Hematopoietic multipotent progenitor cell treated with erythropoietin and hydrocortisone succinate and interleukin-3 and kit ligand, for 17 days (in vitro differentiated cells): ENCODE measurements around the gene EIF2D.
"Not testable (repeated sequence)": the region's sequence is repeated elsewhere in the genome, so short reads cannot be mapped to it uniquely, and the experiment has no call there.

Experiments
- DNase-seq: peaks from one replicate; pipeline ENCODE4 v3.0.0-alpha.2; 2015; ENCODE audit warnings: low spot score

EIF2D gene

DNA sequence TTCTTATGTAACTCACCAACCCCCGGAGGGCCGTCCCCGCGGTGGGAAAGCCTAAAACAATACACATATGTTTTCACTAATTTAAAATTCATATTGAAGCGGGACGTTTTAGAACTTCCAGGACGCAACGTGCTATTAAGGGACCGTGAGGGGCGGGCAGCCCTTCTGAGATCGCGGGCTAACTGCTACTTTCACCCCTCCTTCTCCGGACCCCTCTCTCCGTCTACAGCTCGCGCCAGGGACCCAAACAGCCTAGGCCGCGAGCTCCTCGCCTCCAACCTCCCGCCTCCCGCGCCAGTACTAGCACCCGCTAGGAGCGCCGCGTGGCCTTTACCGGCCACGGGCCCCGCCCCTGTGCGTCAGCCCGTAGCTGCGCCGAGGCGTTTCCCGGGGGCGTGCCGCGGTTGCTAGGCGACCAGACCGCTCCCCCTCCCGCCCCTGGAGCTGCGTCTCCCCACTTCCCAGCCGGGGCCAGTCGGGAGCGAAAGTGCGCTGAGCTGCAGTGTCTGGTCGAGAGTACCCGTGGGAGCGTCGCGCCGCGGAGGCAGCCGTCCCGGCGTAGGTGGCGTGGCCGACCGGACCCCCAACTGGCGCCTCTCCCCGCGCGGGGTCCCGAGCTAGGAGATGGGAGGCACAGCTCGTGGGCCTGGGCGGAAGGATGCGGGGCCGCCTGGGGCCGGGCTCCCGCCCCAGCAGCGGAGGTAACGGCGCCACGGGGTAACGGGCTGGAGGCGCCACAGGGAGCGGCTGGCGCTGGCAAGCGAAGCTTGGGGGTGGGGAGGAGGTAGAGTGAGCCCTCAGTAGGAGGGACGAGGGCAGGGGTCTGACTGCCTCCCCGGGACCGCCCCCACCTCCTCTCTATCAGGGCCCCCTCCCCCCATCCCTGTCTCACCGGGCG, 23.1 kb upstream of the EIF2D start, which contains the start of gene DYRK3:
Gene DYRK3 (plus strand): TSS at position 457 of the 898 bp plus-strand sequence. CDS start 168 bp downstream, at position 625.
- DNase-seq: peak; percentile 96

DNA sequence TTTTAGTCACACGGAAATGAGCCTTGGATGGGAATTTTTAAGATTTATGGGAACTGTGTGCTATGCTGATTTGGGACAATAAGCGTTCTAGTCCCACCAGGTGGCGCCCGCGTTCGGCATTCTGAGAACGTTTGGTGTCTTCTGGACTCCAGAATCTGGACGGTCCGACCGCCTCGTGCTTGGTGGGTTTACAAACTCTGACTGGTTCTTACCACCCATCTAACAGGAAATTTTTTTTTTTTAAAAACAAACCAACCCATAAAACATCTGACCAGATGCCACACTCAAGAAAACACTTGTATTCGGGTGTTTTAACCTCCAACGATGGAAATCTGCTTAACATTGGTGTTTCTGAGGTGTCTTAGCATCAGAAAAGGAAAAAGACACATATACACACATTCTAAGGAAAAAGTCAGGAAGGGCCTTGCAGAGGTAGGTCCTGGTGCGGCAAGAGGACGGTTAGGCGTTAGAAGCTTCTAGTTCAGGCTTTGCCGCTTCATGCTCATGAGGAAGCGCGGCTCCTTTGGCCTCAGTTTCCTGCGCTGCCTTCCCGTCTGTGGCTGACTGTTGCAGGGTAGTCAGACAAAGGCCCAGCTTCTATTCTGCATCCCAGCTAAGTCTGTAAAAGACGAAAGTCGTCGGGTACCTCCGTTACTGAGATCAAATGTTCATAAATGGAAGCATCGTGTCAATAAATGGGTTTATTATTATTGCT, 22.3 kb upstream of the EIF2D start:
- DNase-seq: peak; percentile 93

DNA sequence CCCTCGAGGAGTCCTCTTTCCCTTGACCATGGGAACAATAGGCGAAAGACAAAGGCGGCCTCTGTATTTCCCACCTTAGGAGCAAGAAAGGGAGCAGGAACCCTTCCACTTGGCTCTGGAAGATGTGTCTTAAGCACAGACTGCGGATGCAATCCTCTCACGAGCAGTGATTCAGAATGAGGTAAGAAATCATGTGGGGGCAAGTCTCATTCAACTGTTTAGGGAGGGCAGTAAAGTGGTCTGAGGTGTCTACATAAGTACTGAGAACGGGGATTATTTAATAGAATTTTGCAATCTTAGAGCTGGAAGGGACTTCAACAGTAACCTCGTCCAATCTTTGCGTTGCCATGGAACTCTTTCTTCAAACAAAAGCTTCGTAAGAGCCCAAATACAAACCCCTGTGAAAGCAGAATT, 21.4 kb upstream of the EIF2D start:
- DNase-seq: no peak

DNA sequence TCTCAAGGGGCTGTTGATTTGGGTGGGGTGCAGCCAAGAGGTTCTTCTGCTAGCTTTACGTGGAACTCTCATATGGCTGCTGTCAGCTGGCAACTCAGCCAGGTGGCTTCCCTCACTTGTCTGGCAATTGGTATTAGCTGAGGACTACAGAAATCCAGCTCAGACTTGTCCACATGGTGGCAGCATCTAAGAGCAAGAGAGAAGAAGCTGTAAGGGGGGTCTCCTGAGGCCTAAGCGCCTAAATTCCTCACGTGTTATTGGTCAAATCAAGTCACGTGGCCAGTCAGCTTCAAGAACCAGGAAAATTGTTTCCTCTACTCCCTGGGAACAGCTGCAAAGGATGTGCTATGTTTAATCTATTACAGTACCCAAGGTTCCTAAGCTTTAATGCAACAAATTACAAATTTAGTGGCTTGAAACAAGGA, 18.8 kb upstream of the EIF2D start:
- peak; percentile 28 for DNase-seq

DNA sequence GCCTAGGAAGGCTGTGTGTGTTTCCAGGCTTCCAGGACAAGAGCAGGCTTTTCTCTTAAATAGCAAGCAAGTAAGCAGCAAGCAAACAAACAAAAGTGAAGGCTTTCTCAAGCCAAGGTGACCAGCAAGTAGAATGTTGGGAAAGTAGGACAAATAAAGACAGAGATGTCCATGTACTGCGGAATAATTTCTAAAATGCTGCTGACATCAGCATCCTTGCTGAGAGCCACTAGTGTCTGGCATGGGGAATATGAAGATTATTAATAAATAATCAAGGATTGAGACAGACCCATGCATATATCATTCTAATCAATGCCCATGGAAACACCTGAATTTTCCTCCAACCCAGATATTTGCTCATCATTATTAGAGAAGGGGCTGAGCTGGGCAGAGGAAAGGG, 16.7 kb upstream of the EIF2D start:
- DNase-seq: no peak

DNA sequence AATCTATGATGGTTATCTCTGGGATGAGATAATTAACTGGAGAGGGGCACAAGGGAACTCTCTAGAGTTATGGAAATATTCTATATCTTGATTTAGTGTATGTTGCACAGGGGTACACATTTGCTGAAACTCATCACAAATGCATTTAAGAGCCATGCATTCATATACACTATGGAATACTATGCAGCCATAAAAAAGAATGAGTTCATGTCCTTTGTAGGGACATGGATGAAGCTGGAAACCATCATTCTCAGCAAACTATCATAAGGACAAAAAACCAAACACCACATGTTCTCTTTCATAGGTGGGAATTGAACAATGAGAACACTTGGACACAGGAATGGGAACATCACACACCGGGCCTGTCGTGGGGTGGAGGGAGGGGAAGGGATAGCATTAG, 14.1 kb upstream of the EIF2D start:
- not testable (repeated sequence) for DNase-seq

DNA sequence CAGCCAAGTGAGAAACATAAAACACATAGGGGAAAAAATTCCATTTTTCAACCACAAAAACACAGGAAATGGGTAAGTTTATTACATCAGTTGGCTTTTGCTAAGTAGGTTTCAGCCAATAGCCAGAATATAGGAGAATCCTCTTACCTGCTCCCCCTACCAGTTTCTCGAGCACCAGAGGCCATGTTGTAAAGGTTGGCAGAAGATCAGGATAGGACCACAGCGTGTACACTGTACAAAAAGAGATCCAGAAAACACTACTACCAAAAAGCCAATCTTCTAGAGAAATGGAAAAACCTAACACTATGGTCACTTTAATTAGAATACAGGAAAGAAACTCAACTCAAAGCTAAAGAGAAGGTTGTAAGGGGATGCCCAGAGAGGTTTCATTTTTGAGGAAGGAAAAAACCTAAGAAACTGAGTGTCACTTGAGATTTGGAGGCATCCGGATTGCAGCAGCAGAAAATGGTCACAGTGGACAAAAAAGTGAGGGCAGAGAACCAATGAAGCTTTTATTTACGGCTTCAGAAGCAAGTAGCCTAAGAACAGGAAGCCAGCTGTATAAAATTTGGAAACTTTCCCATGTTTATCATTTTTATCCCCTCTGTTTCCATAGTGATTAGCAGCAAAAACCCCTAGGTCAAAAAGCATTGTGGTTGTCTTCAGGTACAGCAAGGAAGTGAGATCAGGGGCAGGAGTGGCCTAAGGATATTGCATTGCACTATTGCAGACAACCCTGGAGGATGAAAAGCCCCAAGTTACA, 2.9 kb downstream of the EIF2D start:
- DNase-seq: no peak

DNA sequence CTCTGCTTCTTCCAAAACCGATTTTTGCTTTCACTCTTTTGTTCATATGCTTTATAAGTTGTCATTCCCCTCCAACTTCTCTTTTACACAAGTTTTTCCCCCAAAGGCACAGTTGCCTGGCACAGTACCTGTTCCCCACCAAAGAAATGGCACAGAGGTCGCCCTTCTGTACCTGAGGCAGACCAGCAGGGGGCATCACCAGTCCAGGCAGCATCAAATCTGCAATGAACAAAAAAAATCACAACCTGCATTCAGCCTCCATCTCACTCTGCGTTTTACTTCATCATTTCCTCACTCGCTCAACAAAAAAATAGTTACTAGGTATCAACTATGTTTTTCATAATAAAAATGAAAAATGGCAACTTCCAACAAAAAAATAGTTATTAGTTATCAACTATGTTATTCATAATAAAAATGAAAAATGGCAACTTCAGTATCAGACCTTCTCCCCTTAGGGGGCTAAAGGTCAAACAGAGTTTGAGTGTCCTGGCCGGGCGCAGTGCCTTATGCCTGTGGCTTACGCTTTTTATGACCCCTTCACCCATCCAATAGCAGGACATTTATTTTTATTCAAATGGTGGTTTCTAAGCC, 4.1 kb downstream of the EIF2D start:
- DNase-seq: peak; percentile 59

DNA sequence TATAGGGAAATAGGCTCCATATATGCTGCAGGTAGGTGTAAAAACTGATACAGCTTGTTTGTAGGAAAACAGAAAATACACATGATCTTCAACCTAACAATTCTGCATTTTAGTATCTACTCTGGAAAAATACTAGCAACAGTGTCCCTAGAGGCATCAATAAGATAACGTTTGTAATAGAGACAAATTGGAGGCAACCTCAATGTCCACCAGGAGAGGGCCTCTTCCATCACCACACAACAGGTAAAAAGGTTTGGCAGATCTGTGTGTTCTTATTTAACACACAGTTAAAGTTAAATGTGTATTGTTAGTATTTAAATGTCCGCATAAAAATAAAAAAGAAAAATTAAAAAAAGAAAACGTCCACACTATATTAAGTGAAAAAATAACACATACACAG, 5.4 kb downstream of the EIF2D start:
- no peak for DNase-seq

DNA sequence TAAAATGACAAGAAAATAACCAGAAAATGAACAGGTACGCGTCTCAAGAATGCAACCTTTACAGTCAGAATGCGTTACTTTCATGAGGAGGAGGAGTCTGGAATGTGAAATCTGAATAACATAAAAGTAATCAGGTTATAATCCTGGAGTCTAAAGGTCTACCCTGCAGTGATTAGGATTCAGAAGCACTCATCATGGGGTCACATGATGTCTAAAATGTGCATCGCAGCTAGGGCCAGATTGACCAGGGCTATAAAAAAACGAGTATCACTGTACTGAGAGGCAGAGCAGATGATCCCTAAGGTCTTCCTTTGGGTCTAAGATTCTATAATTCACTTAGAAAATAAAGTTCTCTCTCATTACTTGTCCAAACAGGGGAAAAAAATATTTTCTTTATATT, 7.4 kb downstream of the EIF2D start:
- DNase-seq: no peak

DNA sequence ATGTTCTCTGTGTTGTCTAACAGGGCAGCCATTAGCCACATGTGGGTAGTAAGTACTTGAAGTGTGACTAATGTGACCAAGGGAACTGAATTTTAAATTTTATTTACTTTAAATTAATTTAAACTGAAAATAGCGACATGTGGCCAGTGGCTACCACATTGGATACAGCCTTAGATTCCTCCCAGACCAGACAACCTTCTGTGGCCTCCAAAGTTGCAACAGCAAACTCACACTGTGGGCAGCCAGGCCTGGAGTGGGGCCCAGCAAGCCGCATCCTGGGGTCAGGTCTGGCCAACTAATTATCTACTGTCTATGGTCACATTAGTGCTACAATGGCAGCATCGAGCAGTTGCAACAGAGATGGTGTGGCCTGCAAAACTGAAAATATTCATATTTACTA, 11.7 kb downstream of the EIF2D start:
- DNase-seq: no peak

DNA sequence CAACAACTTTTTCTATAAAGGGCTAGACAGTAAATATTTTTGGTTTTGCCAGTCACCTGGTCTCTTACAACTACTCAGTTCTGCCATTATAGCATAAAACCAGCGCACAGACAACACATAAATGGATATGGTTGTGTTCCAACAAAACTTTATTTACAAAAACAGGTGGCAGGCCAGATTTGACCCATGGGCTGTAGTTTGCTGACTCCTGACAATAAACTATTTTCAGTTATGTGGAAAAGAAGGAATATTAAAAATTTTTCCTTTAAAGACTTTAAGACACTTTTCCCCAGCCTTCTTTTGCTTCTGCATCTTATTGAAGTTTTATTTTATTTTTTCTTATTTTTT, 16.0 kb downstream of the EIF2D start:
- no peak for DNase-seq

DNA sequence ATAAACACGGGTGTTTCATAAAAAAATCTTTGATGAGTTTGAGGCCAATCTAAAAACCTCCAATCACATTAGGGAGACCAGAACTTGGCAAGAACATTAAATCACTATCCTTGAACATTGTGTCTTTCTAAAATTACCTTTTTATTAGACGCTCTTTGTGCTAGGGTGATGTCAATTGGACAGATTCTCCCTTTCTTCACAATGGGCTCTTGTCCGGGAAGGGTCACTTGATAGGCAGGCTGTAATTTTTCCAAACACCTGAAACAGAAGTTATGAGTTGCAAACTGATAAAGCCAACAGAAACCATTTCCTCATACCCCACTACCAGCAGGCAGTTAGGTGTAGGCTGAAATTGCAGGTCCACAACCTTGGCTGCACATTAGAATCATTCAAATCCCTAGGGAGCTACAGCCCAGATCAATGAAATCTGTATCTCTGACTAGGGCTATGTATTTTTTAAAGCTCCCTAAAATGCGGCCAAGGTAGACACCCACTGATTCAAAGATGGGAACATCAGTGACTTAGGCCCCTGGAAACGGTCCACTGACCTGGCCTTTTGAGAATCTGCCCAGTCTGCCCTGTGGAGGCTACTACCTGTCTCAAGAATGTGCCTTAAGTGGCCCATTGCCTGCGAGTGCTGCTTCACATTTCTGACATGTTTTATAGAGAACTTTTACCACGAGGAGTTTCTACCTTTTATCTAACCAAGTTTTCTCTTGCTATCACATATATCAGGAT, 16.5 kb downstream of the EIF2D start:
- no peak for DNase-seq

DNA sequence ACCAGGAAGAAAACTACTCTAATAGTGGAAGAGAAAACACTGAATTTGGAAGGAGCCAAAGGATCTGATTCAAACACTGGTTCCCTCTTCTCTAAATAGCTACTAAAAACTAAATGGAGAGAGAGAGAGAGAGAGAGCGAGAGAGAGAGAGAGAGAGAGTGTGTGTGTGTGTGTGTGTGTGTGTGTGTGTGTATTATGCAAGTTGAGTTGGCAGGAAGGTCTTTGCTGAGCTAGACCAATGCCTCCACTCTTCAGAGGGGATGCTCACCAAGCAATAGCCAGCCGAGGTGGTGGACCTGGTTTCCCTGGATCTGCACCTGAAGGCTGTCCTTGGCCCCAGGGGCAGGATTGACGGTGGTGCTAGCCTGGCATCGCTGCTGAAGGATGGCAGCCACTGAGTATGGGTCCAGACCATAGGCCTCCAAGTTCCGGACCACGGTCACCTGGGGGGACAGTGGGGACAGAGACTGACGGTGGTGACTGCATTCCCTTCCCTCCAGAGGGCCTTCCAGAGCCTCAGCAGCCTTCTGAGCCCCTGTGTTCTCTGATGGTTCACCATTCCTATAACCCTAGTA, 18.8 kb downstream of the EIF2D start:
- DNase-seq: no peak

DNA sequence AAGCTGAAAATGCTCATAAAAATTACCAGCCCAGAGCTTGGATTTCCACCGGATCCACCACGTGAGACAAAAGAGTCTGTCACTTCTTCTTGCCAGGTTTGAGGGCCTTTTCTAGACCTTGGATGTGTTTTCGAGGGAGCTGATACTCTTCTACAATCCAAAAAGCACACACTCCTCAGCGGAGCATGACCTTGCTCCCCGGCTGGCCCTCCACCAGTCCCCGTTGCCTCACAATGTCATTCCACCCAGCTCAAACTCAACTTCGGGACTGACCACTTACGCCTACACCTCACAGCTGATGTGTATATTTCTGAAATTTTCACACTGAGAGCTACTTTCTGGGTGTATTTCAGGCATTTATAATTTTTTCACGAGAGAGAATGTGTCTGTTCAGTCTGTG, 20.6 kb downstream of the EIF2D start:
- no peak for DNase-seq

DNA sequence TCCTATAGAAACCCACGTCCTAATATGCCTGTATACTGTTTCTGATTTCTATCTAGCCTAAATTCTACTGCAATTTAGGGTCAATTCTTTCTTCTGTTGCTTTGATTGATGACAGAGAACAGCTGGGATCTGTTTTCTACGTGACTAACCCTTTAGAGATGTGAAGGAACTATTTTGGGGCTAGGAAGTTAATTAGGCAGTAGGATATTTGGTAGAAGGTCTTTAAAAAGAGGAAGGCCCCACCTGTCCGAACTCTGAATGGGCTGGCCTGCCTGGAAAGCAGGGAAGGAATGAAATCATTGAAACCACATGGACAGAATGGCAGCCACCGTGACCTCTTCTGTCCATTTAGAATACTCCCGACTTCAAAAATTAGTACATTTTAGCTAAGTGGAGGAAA, 21.0 kb downstream of the EIF2D start:
- no peak for DNase-seq

DNA sequence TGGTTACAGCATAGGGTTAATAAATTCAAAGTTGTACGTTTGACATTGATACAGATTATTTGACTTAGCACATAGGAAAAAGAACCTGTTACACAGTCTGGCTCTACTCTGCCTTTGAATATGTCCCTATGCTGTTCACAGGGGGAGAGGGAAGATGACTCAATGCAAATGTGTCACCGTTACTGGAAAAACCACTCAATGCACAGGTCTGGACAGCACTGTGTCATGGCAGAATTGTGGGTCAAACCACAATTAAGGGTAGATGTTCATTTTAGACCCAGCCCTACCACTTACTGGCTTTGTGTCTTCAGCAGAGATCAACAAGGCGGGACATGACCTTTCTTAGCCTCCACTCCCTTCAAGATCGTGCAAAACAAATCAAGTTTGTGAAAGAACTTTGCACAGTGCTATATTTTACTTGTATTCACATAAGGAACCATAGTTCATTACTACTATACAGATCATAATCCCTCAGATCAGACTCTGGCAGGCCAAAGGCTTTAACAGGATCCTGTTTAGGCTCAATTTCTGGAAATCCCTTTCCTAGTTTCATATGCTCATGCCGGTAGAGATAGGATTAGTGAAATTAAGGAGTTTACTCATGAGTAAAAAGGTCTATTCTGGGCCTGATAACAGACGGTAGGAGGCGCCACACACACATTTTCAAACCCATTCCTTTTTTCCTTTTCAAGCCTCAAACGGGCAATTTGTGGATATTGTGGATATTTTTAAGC, 22.1 kb downstream of the EIF2D start:
- DNase-seq: peak; percentile 19

DNA sequence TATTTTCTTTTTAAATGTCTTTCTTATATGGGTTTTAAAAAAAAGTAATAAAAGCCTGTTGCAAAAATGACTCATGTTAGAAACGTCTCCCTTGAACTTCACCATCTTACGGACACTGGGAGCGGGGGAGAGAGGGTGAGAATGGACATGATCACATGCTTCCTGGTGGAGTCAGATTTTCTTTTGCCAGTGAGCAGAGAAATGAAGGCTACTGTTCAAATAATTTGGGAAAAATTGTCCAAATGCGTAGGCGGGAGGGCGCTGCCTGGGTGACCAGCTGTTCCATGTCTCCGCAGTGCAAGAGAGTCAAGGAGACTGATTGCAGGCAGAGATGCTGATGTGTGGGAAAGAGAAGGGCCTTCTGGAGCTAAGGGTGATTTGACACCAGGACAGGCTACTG, 23.1 kb downstream of the EIF2D start:
- no peak for DNase-seq

DNA sequence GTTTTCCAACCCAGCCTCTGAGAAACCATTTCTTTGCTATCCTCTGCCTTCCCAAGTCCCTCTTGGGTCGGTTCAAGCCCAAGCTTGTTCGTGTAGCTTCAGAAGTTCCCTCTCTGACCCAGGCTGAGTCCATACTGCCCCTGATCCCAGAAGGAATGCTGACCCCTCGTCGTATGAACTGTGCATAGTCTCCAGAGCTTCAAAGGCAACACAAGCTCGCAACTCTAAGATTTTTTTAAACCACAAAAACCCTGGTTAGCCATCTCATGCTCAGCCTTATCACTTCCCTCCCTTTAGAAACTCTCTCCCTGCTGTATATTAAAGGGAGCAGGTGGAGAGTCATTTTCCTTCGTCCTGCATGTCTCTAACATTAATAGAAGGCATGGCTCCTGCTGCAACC, 23.8 kb downstream of the EIF2D start:
- DNase-seq: no peak

DNA sequence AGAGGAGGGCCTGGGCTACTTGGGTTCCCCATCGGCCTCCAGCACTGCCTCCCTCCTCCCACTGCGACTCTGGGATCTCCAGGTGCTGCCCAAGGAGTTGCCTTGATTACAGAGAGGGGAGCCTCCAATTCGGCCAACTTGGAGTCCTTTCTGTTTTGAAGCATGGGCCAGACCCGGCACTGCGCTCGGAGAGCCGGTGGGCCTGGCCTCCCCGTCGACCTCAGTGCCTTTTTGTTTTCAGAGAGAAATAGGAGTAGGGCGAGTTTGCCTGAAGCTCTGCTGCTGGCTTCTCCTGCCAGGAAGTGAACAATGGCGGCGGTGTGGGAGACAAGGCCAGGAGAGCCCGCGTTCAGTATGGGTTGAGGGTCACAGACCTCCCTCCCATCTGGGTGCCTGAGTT, 24.4 kb downstream of the EIF2D start:
- DNase-seq: no peak
